ENCODE results near the gene ACTMAP.

Gene ACTMAP

GRCh38 chr19:40750058-40750873 is at the start of gene ACTMAP (continued):
- TF ChIP-seq, protein P1, sequence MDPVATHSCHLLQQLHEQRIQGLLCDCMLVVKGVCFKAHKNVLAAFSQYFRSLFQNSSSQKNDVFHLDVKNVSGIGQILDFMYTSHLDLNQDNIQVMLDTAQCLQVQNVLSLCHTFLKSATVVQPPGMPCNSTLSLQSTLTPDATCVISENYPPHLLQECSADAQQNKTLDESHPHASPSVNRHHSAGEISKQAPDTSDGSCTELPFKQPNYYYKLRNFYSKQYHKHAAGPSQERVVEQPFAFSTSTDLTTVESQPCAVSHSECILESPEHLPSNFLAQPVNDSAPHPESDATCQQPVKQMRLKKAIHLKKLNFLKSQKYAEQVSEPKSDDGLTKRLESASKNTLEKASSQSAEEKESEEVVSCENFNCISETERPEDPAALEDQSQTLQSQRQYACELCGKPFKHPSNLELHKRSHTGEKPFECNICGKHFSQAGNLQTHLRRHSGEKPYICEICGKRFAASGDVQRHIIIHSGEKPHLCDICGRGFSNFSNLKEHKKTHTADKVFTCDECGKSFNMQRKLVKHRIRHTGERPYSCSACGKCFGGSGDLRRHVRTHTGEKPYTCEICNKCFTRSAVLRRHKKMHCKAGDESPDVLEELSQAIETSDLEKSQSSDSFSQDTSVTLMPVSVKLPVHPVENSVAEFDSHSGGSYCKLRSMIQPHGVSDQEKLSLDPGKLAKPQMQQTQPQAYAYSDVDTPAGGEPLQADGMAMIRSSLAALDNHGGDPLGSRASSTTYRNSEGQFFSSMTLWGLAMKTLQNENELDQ (tag by site-specific recombination; IDR thresholded peaks at IDR 0.05; ENCODE audit: low read depth) = no peak
- TF ChIP-seq TRIM28 (IDR thresholded peaks at IDR 0.05; ENCODE audit: borderline replicate concordance, low read length) (no peak), ZNF121 (tag by site-specific recombination; IDR thresholded peaks at IDR 0.05) (no peak), ZNF610 (tag by site-specific recombination; IDR thresholded peaks at IDR 0.05; ENCODE audit: borderline replicate concordance) (peak; percentile 91), ZNF211 (tag by site-specific recombination; IDR thresholded peaks at IDR 0.05; ENCODE audit: low read depth) (no peak), GLIS1 (tag by site-specific recombination; IDR thresholded peaks at IDR 0.05) (peak; percentile 89), ZNF394 (tag by site-specific recombination; IDR thresholded peaks at IDR 0.05; ENCODE audit: borderline replicate concordance) (no peak; the same call in 1 of the 2 replicates), ZNF48 (tag by site-specific recombination; IDR thresholded peaks at IDR 0.05) (no peak), RBAK (tag by site-specific recombination; IDR thresholded peaks at IDR 0.05) (peak; percentile 74), ZNF174 (tag by site-specific recombination; IDR thresholded peaks at IDR 0.05) (no peak), PBX3 (CRISPR knock-in tag; IDR thresholded peaks at IDR 0.05) (no peak), KLF7 (tag by site-specific recombination; IDR thresholded peaks at IDR 0.05; ENCODE audit: borderline replicate concordance) (peak; percentile 91; the same call in 1 of the 2 replicates), ZNF341 (tag by site-specific recombination; IDR thresholded peaks at IDR 0.05; ENCODE audit: low read depth) (peak; percentile 34), ZNF169 (tag by site-specific recombination; IDR thresholded peaks at IDR 0.05) (no peak), ZNF324 (tag by site-specific recombination; IDR thresholded peaks at IDR 0.05) (peak; percentile 96), ZBTB8A (tag by site-specific recombination; IDR thresholded peaks at IDR 0.05) (peak; percentile 39; the same call in 1 of the 2 replicates), TCF7L2 (IDR thresholded peaks at IDR 0.05; ENCODE audit: borderline replicate concordance, low read depth, low read length) (no peak), ZNF266 (tag by site-specific recombination; IDR thresholded peaks at IDR 0.05; ENCODE audit: low read depth) (no peak), ZNF518A (tag by site-specific recombination; conservative IDR thresholded peaks at IDR 0.05; ENCODE audit: low read depth) (peak; percentile 72), ZNF626 (tag by site-specific recombination; IDR thresholded peaks at IDR 0.05) (no peak), ZNF571 (tag by site-specific recombination; IDR thresholded peaks at IDR 0.05) (no peak), ZBTB7A (tag by site-specific recombination; IDR thresholded peaks at IDR 0.05; ENCODE audit: low read depth) (peak; percentile 99), BCL11A (tag by site-specific recombination; IDR thresholded peaks at IDR 0.05; ENCODE audit: low read depth) (peak; percentile 100)
- TF ChIP-seq, protein P2, sequence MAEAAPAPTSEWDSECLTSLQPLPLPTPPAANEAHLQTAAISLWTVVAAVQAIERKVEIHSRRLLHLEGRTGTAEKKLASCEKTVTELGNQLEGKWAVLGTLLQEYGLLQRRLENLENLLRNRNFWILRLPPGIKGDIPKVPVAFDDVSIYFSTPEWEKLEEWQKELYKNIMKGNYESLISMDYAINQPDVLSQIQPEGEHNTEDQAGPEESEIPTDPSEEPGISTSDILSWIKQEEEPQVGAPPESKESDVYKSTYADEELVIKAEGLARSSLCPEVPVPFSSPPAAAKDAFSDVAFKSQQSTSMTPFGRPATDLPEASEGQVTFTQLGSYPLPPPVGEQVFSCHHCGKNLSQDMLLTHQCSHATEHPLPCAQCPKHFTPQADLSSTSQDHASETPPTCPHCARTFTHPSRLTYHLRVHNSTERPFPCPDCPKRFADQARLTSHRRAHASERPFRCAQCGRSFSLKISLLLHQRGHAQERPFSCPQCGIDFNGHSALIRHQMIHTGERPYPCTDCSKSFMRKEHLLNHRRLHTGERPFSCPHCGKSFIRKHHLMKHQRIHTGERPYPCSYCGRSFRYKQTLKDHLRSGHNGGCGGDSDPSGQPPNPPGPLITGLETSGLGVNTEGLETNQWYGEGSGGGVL (tag by site-specific recombination; IDR thresholded peaks at IDR 0.05) = peak; percentile 38
- TF ChIP-seq, protein P3, sequence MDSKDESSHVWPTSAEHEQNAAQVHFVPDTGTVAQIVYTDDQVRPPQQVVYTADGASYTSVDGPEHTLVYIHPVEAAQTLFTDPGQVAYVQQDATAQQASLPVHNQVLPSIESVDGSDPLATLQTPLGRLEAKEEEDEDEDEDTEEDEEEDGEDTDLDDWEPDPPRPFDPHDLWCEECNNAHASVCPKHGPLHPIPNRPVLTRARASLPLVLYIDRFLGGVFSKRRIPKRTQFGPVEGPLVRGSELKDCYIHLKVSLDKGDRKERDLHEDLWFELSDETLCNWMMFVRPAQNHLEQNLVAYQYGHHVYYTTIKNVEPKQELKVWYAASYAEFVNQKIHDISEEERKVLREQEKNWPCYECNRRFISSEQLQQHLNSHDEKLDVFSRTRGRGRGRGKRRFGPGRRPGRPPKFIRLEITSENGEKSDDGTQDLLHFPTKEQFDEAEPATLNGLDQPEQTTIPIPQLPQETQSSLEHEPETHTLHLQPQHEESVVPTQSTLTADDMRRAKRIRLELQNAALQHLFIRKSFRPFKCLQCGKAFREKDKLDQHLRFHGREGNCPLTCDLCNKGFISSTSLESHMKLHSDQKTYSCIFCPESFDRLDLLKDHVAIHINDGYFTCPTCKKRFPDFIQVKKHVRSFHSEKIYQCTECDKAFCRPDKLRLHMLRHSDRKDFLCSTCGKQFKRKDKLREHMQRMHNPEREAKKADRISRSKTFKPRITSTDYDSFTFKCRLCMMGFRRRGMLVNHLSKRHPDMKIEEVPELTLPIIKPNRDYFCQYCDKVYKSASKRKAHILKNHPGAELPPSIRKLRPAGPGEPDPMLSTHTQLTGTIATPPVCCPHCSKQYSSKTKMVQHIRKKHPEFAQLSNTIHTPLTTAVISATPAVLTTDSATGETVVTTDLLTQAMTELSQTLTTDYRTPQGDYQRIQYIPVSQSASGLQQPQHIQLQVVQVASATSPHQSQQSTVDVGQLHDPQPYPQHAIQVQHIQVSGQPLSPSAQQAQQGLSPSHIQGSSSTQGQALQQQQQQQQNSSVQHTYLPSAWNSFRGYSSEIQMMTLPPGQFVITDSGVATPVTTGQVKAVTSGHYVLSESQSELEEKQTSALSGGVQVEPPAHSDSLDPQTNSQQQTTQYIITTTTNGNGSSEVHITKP (tag by site-specific recombination; IDR thresholded peaks at IDR 0.05) = peak; percentile 27
